Peyer's patch (tissue), 4 donors: ENCODE measurements around the gene GNB2.

Experiments used
- POLR2A ChIP-seq, 2 donors: fragments of 450-650 bp; IDR thresholded peaks; one replicate each; pipeline ENCODE4 v1.5.1; 2017; ENCODE audit warnings: antibody characterized with exemption in 2 of 2, mild to moderate bottlenecking in 2 of 2, moderate library complexity in 2 of 2
- TF ChIP-seq, protein P1 (sequence below), 6 experiments: fragments of 450-650 bp in 4 of 6; fragments of 200-600 bp in 2 of 6; sonication (generic) in 1 of 6; IDR thresholded peaks; one replicate each; pipeline ENCODE4 v1.5.1; 2017 to 2019; ENCODE audit warnings: antibody characterized with exemption in 6 of 6, mild to moderate bottlenecking in 3 of 6, moderate library complexity in 1 of 6

- TF ChIP-seq, protein P1, sequence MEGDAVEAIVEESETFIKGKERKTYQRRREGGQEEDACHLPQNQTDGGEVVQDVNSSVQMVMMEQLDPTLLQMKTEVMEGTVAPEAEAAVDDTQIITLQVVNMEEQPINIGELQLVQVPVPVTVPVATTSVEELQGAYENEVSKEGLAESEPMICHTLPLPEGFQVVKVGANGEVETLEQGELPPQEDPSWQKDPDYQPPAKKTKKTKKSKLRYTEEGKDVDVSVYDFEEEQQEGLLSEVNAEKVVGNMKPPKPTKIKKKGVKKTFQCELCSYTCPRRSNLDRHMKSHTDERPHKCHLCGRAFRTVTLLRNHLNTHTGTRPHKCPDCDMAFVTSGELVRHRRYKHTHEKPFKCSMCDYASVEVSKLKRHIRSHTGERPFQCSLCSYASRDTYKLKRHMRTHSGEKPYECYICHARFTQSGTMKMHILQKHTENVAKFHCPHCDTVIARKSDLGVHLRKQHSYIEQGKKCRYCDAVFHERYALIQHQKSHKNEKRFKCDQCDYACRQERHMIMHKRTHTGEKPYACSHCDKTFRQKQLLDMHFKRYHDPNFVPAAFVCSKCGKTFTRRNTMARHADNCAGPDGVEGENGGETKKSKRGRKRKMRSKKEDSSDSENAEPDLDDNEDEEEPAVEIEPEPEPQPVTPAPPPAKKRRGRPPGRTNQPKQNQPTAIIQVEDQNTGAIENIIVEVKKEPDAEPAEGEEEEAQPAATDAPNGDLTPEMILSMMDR (IDR thresholded peaks at IDR 0.05), result no peak
- TF ChIP-seq POLR2A (IDR thresholded peaks at IDR 0.05), result no peak
These were observed 13.3 kb downstream of the GNB2 start for GRCh38 chr7:100686822-100687211.
